PC-9 (cell line): ENCODE measurements around the gene WDR53. TPM values are rescaled to one million over a fixed set of nuclear protein-coding genes. Genes with fewer than 3 reads are reported as not detected.
"Not testable (repeated sequence)": the region's sequence is repeated elsewhere in the genome, so short reads cannot be mapped to it uniquely, and the experiment has no call there.

Source experiments
- BruUV-seq: library from RNA; stranded (reverse); fragments of 400-500 nt; replicated peaks from 2 replicates; lab custom pipeline; 2021; lab: Mats Ljungman, UMichigan
- CTCF ChIA-PET: fragments of 300-600 bp; sonication (Branson Sonifier 250); formaldehyde crosslinking; loops from one replicate; lab custom pipeline; 2022; ENCODE audit warnings: antibody characterized with exemption; lab: Charles Lee
- POLR2A ChIA-PET: fragments of 300-600 bp; sonication (Branson Sonifier 250); formaldehyde crosslinking; loops from one replicate; lab custom pipeline; 2022; ENCODE audit warnings: antibody characterized with exemption; ENCODE audit not compliant: unreplicated experiment; lab: Charles Lee
- DNase-seq, 2 experiments: peaks; one replicate each; pipeline versions ENCODE4 v3.0.0 to v3.0.0-alpha.2; 2015 to 2022; ENCODE audit warnings: mixed read lengths in 1 of 2
- H2AFZ ChIP-seq: fragments of 200-600 bp; sonication (generic); 2 replicates; pipeline ENCODE4 v1.8.1; 2017; ENCODE audit warnings: antibody characterized with exemption
- H3F3A ChIP-seq: fragments of 200-600 bp; sonication (generic); 2 replicates; pipeline ENCODE4 v1.8.1; 2017; ENCODE audit warnings: antibody characterized with exemption, mild to moderate bottlenecking, low read depth; ENCODE audit not compliant: insufficient read depth
- H3K27ac ChIP-seq: fragments of 200-600 bp; sonication (generic); 2 replicates; pipeline ENCODE4 v1.6.1; 2016; ENCODE audit warnings: mixed run types
- H3K27me3 ChIP-seq: fragments of 200-600 bp; sonication (generic); 2 replicates; pipeline ENCODE4 v1.6.1; 2016; ENCODE audit warnings: low read depth, mixed run types; ENCODE audit not compliant: insufficient read depth
- H3K36me3 ChIP-seq: fragments of 200-600 bp; sonication (generic); 2 replicates; pipeline ENCODE4 v1.6.1; 2016; ENCODE audit warnings: low read depth, mixed run types
- H3K4me1 ChIP-seq: fragments of 200-600 bp; sonication (generic); replicated peaks from 2 replicates; pipeline ENCODE4 v1.6.1; 2016; ENCODE audit warnings: mixed run types; ENCODE audit not compliant: insufficient read depth
- H3K4me2 ChIP-seq: fragments of 200-600 bp; sonication (generic); 2 replicates; pipeline ENCODE4 v1.6.1; 2017; ENCODE audit warnings: mixed run types
- H3K4me3 ChIP-seq: fragments of 200-600 bp; sonication (generic); 2 replicates; pipeline ENCODE4 v1.6.1; 2016; ENCODE audit warnings: mixed run types
- H3K79me2 ChIP-seq: fragments of 200-600 bp; sonication (generic); 2 replicates; pipeline ENCODE4 v1.6.1; 2017; ENCODE audit warnings: low read depth, mixed run types
- H3K9me2 ChIP-seq: fragments of 200-600 bp; sonication (generic); 2 replicates; pipeline ENCODE4 v1.8.1; 2017; ENCODE audit warnings: mild to moderate bottlenecking; ENCODE audit not compliant: insufficient read depth
- H3K9me3 ChIP-seq: fragments of 200-600 bp; sonication (generic); 2 replicates; pipeline ENCODE4 v1.8.1; 2016; ENCODE audit warnings: low read depth; ENCODE audit not compliant: insufficient read depth
- H4K20me1 ChIP-seq: fragments of 200-600 bp; sonication (generic); 2 replicates; pipeline ENCODE4 v1.8.1; 2017; ENCODE audit not compliant: insufficient read depth
- EZH2 ChIP-seq: fragments of 200-600 bp; sonication (generic); IDR thresholded peaks from 2 replicates; pipeline ENCODE4 v1.8.0; 2017; ENCODE audit warnings: antibody characterized with exemption, low read depth
- intact Hi-C: fragments of 100-400 bp; cut with micrococcal nuclease; formaldehyde crosslinking; loops from one replicate; pipeline ENCODE4 v1.10.0; 2022; ENCODE audit not compliant: unreplicated experiment
- total RNA-seq: library from RNA; stranded (reverse); gene quantifications from 2 replicates; pipeline ENCODE4 v1.2.3, GENCODE V29; 2021
- TF ChIP-seq, protein P1 (sequence below): fragments of 200-600 bp; sonication (generic); conservative IDR thresholded peaks from 2 replicates; pipeline ENCODE4 v1.6.1; 2017; ENCODE audit warnings: mixed run types, antibody characterized with exemption, mild to moderate bottlenecking, moderate library complexity

Gene WDR53
- total RNA-seq, 1 experiment from 2014 or later, result 34.8 TPM

DNA sequence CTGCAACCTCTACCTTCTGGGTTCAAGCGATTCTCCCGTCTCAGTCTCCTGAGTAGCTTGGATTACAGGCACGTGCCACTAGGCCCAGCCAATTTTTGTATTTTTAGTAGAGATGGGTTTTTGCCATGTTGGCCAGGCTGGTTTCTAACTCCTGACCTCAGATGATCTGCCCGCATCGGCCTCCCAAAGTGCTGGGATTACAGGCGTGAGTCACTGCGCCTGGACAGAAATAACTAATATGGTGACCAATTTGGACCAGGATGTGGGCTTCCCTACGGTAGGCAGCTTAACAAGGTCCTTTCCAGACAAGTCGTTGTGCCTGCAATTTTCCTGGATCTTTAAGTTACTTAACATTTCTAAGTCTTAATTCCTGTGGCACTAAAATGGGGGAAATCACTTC lies 14.8 kb downstream of the WDR53 start:
- H3F3A ChIP-seq, result peaks cover 8% of the 10 kb centered on the region; the same call in 1 of the 2 replicates
- H3K4me2 ChIP-seq, result no peak overlapping the region
- H3K27ac ChIP-seq, result no peak overlapping the region
- H3K79me2 ChIP-seq, result no peaks in the 10 kb centered on the region
- no peak overlapping the region for H3K4me3 ChIP-seq
- no peaks in the 10 kb centered on the region for H3K27me3 ChIP-seq
- no peak for DNase-seq
- CTCF ChIA-PET, result no interaction called here
- intact Hi-C loops, result no loop called here
- TF ChIP-seq EZH2, result no peak
- TF ChIP-seq, protein P1, sequence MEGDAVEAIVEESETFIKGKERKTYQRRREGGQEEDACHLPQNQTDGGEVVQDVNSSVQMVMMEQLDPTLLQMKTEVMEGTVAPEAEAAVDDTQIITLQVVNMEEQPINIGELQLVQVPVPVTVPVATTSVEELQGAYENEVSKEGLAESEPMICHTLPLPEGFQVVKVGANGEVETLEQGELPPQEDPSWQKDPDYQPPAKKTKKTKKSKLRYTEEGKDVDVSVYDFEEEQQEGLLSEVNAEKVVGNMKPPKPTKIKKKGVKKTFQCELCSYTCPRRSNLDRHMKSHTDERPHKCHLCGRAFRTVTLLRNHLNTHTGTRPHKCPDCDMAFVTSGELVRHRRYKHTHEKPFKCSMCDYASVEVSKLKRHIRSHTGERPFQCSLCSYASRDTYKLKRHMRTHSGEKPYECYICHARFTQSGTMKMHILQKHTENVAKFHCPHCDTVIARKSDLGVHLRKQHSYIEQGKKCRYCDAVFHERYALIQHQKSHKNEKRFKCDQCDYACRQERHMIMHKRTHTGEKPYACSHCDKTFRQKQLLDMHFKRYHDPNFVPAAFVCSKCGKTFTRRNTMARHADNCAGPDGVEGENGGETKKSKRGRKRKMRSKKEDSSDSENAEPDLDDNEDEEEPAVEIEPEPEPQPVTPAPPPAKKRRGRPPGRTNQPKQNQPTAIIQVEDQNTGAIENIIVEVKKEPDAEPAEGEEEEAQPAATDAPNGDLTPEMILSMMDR, result no peak
- no peaks in the 10 kb centered on the region for H3K4me1 ChIP-seq
- BruUV-seq, result no TSS peak
- no peaks in the 10 kb centered on the region for H4K20me1 ChIP-seq
- H3K9me2 ChIP-seq, result no peaks in the 10 kb centered on the region
- H3K9me3 ChIP-seq, result peaks cover 12% of the 10 kb centered on the region; the same call in 1 of the 2 replicates
- POLR2A ChIA-PET, result no interaction called here
- no peaks in the 10 kb centered on the region for H3K36me3 ChIP-seq
- H2AFZ ChIP-seq, result no peak overlapping the region

DNA sequence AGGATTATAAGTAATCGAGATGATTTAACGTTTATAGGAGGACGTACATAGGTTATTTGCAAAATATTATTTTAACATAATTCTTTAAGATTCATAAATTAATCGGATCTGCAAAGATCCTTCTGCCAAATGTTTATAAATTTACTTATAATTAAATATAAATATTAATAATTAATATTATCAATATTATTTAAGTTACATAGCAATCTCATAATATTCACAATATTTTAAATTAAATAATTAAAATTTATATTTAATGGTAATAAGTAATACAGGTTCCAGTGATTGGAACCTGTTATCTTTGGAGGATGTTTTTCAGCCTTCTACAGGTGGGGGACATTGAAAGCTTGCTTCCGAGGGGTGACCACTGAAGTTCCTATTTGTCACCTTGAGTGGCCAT lies 16.1 kb downstream of the WDR53 start:
- Histone ChIP-seq H3K9me2 (no peaks in the 10 kb centered on the region), H4K20me1 (no peaks in the 10 kb centered on the region), H2AFZ (no peak overlapping the region), H3K4me2 (no peak overlapping the region), H3K79me2 (no peaks in the 10 kb centered on the region), H3K4me3 (no peak overlapping the region), H3K36me3 (no peaks in the 10 kb centered on the region), H3K27ac (no peak overlapping the region), H3F3A (no peaks in the 10 kb centered on the region), H3K4me1 (no peaks in the 10 kb centered on the region), H3K9me3 (peaks cover 12% of the 10 kb centered on the region; the same call in 1 of the 2 replicates), H3K27me3 (no peaks in the 10 kb centered on the region)
- CTCF ChIA-PET, result no interaction called here
- no peak for DNase-seq
- POLR2A ChIA-PET, result interaction anchor here (0.6 kb wide), 1 partner anchor 981 kb away, joined by 4 read pairs; no protein-coding TSS in a partner anchor
- no peak for TF ChIP-seq EZH2
- BruUV-seq, result no TSS peak
- intact Hi-C loops, result no loop called here

DNA sequence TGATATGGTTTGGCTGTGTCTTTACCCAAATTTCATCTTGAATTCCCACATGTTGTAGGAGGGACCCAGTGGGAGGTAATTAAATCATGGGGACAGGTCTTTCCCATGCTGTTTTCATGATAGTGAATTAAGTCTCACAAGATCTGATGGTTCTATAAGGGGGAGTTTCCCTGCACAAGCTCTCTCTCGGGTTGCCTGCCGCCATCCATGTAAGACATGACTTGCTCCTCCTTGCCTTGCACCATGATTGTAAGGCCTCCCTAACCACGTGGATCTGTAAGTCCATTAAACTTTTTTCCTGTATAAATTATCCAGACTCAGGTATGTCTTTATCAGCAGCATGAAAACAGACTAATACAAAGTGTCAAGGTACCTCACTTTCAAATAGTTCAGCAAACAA lies 18.2 kb downstream of the WDR53 start:
- not testable (repeated sequence) for H3K79me2 ChIP-seq, BruUV-seq
- CTCF ChIA-PET, result interaction anchor here (0.6 kb wide), 1 partner anchor 475 kb away, joined by 5 read pairs; no protein-coding TSS in a partner anchor

DNA sequence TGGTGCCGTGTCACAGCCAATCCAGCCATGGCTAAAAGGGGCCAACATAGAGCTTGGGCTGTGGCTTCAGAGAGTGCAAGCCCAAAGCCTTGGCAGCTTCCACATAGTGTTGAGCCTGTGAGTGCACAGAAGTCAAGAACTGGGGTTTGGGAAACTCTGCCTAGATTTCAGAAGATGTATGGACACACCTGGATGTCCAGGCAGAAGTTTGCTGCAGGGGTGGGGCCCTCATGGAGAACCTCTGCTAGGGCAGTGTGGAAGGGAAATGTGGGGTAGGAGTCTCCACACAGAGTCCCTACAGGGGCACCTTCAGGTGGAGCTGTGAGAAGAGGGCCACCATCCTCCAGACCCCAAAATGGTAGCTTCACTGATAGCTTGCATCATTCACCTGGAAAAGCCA lies 19.0 kb downstream of the WDR53 start:
- H3K4me1 ChIP-seq, POLR2A ChIA-PET, intact Hi-C loops, H3F3A ChIP-seq, H3K4me2 ChIP-seq, H3K79me2 ChIP-seq, H3K36me3 ChIP-seq, H2AFZ ChIP-seq, H3K9me2 ChIP-seq, BruUV-seq, DNase-seq, H3K27me3 ChIP-seq, H4K20me1 ChIP-seq, H3K27ac ChIP-seq, H3K4me3 ChIP-seq: not testable (repeated sequence)
- peaks cover 12% of the 10 kb centered on the region; the same call in 1 of the 2 replicates for H3K9me3 ChIP-seq
- CTCF ChIA-PET, result interaction anchor here (0.6 kb wide), 1 partner anchor 474 kb away, joined by 5 read pairs; no protein-coding TSS in a partner anchor

More for the DNA sequence above, 18.2 kb downstream of the WDR53 start:
- DNase-seq, H3K27ac ChIP-seq, H3K36me3 ChIP-seq, H3K27me3 ChIP-seq, H3F3A ChIP-seq, intact Hi-C loops, POLR2A ChIA-PET, H3K4me1 ChIP-seq, H3K4me2 ChIP-seq, H4K20me1 ChIP-seq, H2AFZ ChIP-seq, H3K9me2 ChIP-seq, H3K4me3 ChIP-seq: not testable (repeated sequence)
- H3K9me3 ChIP-seq, result peaks cover 12% of the 10 kb centered on the region; the same call in 1 of the 2 replicates
